Inflammatory macrophage treated with lipopolysaccharide for 4 hours (primary cell): Measurements from ENCODE around the gene VRK3.

ENCODE experiments used
- DNase-seq: peaks from one replicate; pipeline ENCODE4 v3.0.0-alpha.2; 2020

Gene VRK3

GRCh38 chr19:49954092-49954829 is 70.9 kb downstream of the VRK3 start:
- DNase-seq = peak; percentile 69

DNA sequence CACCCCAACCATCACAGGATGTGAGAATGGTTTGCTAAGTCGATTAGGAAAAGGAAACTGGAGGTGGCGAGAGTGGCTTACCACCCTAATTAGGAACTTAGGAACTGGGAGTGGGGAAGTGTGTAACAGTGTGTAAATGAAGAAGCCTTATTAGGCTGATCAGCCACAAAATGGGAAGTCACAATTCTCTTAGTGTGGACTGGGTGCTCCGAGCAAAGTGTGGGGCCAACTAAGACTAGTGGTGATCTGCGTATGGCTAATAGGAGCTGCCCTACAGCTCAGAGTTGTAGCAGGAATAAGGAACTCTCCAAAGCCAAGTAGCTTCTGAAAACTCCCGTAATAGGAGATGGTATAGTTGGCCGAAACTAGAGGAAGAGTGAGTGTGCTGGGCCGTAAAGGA is 71.8 kb downstream of the VRK3 start:
- DNase-seq = peak; percentile 45

- DNase-seq = no peak
Observed at GRCh38 chr19:49952906-49953305, 72.3 kb downstream of the VRK3 start.

- DNase-seq = no peak
Observed at GRCh38 chr19:49952479-49952836, 72.7 kb downstream of the VRK3 start.

- no peak for DNase-seq
Observed at GRCh38 chr19:49951806-49952478, 73.2 kb downstream of the VRK3 start.

DNA sequence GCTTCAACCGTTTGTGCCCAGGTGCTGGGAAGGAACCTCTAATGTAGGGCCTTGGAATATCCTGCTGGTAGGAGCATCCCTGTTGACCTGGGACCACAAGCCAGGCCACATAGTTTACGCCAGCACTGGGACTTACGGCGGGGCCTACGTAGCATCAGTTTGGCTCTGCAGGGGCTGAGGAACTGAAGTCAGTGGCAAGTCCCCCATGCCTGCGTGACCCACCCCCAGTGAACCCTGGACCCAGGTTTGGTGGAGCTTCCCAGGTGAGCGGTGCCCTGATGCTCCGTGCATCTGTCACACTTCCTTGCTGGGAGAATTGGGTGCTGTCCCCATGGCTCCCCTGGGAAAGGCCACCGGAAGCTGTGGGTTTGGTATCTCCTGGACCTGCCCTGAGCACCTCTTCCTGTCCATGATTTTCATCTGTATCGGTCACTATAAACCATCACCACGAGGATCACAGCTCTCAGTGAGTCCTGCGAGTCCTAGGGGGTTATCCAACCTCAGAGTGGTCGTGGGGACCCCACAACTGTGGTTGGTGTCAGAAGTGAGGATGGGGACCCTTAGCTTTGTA is 74.1 kb downstream of the VRK3 start:
- no peak for DNase-seq

GRCh38 chr19:49950590-49950948 is 74.6 kb downstream of the VRK3 start:
- DNase-seq = no peak

GRCh38 chr19:49949742-49950589 is 75.2 kb downstream of the VRK3 start:
- no peak for DNase-seq

DNA sequence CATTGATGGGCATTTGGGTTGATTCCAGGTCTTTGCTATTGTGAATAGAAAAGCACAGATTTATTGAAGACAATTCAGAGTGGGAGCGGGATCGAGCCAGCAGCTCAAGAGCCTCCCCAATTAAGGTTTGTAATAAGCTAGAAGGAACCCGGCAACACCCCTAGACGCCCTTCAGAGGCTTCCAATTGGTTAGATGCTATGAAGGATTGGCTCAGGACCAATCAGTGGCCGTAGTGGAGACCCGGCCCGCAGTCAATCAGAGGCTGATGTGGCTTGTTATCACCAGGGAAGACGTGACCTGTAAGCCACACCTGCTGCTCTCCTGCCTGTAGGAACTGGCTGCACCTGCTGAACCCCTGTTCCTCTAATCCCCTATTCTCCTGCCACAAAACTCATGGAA is 78.8 kb downstream of the VRK3 start:
- DNase-seq = no peak

DNA sequence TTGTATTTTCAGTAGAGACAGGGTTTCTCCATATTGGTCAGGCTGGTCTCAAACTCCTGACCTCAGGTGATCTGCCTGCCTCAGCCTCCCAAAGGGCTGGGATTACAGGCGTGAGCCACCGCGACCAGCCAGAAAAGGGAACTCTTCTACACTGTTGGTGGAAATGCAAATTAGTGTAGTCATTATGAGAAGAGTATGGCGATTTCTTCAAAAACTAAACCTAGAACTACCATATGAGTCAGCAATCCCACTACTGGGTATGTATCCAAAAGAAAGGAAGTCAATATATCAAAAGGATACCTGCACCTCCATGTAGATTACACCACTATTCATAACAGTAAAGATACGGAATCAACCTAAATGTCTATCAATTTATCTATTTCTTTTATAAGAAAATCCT is 80.6 kb downstream of the VRK3 start:
- peak; percentile 85 for DNase-seq

GRCh38 chr19:49940482-49940791 is 84.7 kb downstream of the VRK3 start:
- no peak for DNase-seq

DNA sequence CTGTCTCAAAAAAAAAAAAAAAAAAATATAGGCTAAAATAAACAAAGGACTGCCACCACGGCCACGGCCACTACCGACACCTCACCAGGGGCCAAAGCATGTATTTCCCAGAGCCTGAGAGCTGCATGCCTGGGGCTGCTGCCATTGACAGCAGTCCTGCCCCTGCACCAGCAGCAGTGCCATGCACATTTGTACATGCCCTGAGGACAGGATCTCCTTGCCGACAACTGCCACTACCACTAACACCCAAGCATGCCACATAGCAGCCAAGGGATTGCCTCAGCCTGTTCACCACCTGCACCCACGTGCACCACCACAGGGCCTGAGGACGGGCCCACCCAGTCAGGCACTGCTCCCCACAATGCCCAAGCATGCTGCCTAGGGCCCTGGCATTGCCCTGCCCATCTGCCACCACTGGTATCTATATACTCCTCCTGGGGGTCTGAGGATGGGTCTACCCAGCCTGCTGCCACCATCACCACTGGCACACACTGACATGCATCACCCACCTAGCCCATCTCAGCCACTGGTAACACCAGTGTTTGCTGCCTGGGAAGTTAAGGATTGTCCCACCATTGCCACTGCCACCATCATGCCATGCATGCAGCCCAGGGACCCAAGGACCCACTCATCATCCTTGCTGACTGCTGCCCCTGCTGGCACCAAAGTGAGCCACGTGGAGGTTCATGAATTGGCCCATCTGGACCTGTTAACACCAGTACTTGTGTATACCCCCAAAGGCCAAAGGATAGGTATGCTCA is 85.3 kb downstream of the VRK3 start:
- DNase-seq = no peak

- DNase-seq = no peak
Observed at GRCh38 chr19:49938662-49939061, 86.5 kb downstream of the VRK3 start.

- peak; percentile 70 for DNase-seq
Observed at GRCh38 chr19:49937750-49938381, 87.3 kb downstream of the VRK3 start.

DNA sequence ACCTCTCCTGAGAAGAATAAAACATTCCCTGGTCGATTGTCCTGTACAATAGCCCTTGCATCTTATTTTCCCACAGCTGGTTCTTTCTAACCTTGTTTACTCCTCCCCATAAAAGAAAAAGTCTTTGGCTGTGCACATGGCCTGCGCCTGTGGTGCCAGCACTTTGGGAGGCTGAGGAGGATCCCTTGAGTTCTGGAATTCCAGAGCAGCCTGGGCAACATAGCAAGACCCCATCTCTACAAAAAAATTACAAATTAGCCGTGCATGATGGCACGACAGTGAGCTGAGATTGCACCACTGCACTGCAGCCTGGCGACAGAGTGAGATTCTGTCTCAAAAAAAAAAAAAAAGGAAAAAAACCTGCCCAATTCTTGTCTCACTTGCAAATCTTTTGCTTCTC is 88.6 kb downstream of the VRK3 start:
- no peak for DNase-seq

GRCh38 chr19:49933643-49934042 is 91.5 kb downstream of the VRK3 start:
- DNase-seq = no peak

DNA sequence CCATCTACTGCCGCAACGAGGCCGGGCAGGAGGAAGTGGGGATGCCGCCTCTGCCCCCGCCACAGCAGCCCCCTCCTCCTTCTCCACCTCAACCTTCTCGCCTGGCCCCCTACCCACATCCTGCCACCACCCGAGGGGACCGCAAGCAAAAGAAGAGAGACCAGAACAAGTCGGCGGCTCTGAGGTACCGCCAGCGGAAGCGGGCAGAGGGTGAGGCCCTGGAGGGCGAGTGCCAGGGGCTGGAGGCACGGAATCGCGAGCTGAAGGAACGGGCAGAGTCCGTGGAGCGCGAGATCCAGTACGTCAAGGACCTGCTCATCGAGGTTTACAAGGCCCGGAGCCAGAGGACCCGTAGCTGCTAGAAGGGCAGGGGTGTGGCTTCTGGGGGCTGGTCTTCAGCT is 92.4 kb downstream of the VRK3 start:
- no peak for DNase-seq

DNA sequence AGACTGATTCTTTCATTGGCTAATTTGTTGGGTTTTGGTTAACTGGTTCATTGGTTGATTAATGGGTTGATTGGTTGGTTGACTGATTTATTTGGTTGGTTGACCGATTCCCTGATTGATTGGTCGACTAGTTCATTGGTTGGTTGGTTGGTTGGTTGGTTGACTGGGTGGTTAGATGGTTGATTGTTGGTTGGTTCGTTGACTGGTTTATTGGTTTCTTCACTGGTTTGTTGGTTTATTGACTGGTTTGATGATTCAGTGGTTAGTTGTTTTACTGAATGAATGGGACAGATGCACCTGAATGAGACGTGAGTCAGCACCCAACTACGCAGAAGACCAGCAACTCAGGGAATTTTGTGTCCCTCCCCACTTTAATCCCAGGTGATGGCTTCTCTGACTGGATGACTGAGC is 93.1 kb downstream of the VRK3 start:
- no peak for DNase-seq

- DNase-seq = no peak
Observed at GRCh38 chr19:49931293-49932040, 93.7 kb downstream of the VRK3 start.

DNA sequence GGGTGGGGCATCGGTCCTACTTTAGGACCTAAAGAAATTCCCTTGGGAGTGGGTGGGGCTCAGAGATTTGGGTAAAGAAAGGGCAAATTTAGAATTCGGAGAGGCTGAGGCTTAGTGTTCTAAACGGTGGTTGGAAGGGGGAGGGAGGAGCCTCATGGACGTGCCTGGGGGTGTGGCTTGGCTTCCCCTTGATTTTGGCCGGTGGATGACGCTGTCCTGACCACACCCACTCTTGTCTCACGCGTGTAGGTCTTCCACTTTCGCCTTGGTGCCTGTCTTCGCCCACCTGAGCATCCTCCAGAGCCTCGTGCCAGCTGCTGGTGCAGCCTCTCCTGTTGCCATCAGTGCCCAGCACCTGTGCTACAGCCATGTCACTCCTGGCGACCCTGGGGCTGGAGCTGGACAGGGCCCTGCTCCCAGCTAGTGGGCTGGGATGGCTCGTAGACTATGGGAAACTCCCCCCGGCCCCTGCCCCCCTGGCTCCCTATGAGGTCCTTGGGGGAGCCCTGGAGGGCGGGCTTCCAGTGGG is 94.6 kb downstream of the VRK3 start:
- peak; percentile 55 for DNase-seq
